OCI-LY7 (cell line): Measurements from ENCODE around the gene CIDEB. TPM values are rescaled to one million over a fixed set of nuclear protein-coding genes. Genes with fewer than 3 reads are reported as not detected.

ENCODE experiments used
- BruUV-seq: library from RNA; stranded (reverse); fragments of 400-500 nt; replicated peaks from 2 replicates; lab custom pipeline; 2021; lab: Mats Ljungman, UMichigan
- CTCF ChIA-PET: fragments of 300-600 bp; sonication (Branson Sonifier 250); formaldehyde crosslinking; loops from one replicate; lab custom pipeline; 2022; ENCODE audit warnings: antibody characterized with exemption; ENCODE audit not compliant: unreplicated experiment; lab: Charles Lee
- POLR2A ChIA-PET: fragments of 300-600 bp; sonication (Branson Sonifier 250); formaldehyde crosslinking; loops from one replicate; lab custom pipeline; 2022; ENCODE audit warnings: antibody characterized with exemption; lab: Charles Lee
- DNase-seq: peaks from one replicate; pipeline ENCODE4 v3.0.0-alpha.2; 2015; ENCODE audit warnings: low spot score
- H2AFZ ChIP-seq: fragments of 200-600 bp; sonication (generic), shearing (Covaris generic); 2 replicates; pipeline ENCODE4 v1.6.1; 2014; ENCODE audit warnings: mild to moderate bottlenecking, antibody characterized with exemption, low read length, moderate library complexity
- H3K27ac ChIP-seq: fragments of 200-600 bp; sonication (generic); 2 replicates; pipeline ENCODE4 v1.5.1; 2014; ENCODE audit warnings: mixed run types, low read depth, mild to moderate bottlenecking, moderate library complexity, low read length, inconsistent platforms; ENCODE audit not compliant: poor library complexity, severe bottlenecking
- H3K36me3 ChIP-seq: fragments of 200-600 bp; sonication (generic); 2 replicates; pipeline ENCODE4 v1.6.1; 2014; ENCODE audit warnings: mild to moderate bottlenecking, antibody characterized with exemption, low read length, moderate library complexity, mixed read lengths; ENCODE audit not compliant: insufficient read depth
- H3K4me1 ChIP-seq: fragments of 200-600 bp; sonication (generic); 2 replicates; pipeline ENCODE4 v1.5.1; 2014; ENCODE audit warnings: mild to moderate bottlenecking, low read length; ENCODE audit not compliant: insufficient read depth, poor library complexity, severe bottlenecking
- H3K4me2 ChIP-seq: fragments of 200-600 bp; sonication (generic); 2 replicates; pipeline ENCODE4 v1.6.1; 2014; ENCODE audit warnings: mild to moderate bottlenecking, low read length
- H3K4me3 ChIP-seq: fragments of 200-600 bp; sonication (generic); 2 replicates; pipeline ENCODE4 v1.5.1; 2014; ENCODE audit warnings: mild to moderate bottlenecking, low read depth, low read length; ENCODE audit not compliant: poor library complexity, severe bottlenecking
- H3K79me2 ChIP-seq: fragments of 200-600 bp; sonication (generic); 2 replicates; pipeline ENCODE4 v1.6.1; 2016; ENCODE audit warnings: low read depth, mild to moderate bottlenecking, low read length, moderate library complexity, mixed read lengths; ENCODE audit not compliant: insufficient read depth
- H3K9me2 ChIP-seq: fragments of 200-600 bp; sonication (generic); 2 replicates; pipeline ENCODE4 v1.6.1; 2016; ENCODE audit warnings: mild to moderate bottlenecking, low read length, mixed read lengths; ENCODE audit not compliant: insufficient read depth
- H3K9me3 ChIP-seq: fragments of 200-600 bp; sonication (generic); 2 replicates; pipeline ENCODE4 v1.6.1; 2014; ENCODE audit warnings: mild to moderate bottlenecking, mixed run types, low read length, mixed read lengths
- H4K20me1 ChIP-seq: fragments of 200-600 bp; sonication (generic); 2 replicates; pipeline ENCODE4 v1.6.1; 2014; ENCODE audit warnings: mild to moderate bottlenecking, antibody characterized with exemption, low read length, moderate library complexity, mixed read lengths; ENCODE audit not compliant: insufficient read depth
- EZH2phosphoT487 ChIP-seq: fragments of 200-600 bp; sonication (generic); IDR thresholded peaks from 2 replicates; pipeline ENCODE4 v1.6.1; 2018; ENCODE audit warnings: low read depth, borderline replicate concordance, mild to moderate bottlenecking, mixed run types, antibody characterized with exemption, low read length, moderate library complexity, mixed read lengths
- intact Hi-C: fragments of 100-400 bp; cut with micrococcal nuclease; formaldehyde crosslinking; loops from one replicate; pipeline ENCODE4 v1.10.0; 2022; ENCODE audit not compliant: unreplicated experiment
- total RNA-seq, 2 experiments: library from RNA; depleted of rRNA in 1 of 2; stranded (reverse); fragments of >200 nt in 1 of 2; shearing (Covaris generic) in 1 of 2; gene quantifications; 2 replicates each; pipeline ENCODE4 v1.2.3, GENCODE V29; 2014 to 2022
- TF ChIP-seq, protein P1 (sequence below): fragments of 200-600 bp; sonication (generic); conservative IDR thresholded peaks from 2 replicates; pipeline ENCODE4 v1.5.1; 2014; ENCODE audit warnings: mild to moderate bottlenecking, antibody characterized with exemption, low read length, moderate library complexity, mixed read lengths

Gene CIDEB
- total RNA-seq, 2 experiments from 2014 or later = 1.6 TPM; not detected in 1

DNA sequence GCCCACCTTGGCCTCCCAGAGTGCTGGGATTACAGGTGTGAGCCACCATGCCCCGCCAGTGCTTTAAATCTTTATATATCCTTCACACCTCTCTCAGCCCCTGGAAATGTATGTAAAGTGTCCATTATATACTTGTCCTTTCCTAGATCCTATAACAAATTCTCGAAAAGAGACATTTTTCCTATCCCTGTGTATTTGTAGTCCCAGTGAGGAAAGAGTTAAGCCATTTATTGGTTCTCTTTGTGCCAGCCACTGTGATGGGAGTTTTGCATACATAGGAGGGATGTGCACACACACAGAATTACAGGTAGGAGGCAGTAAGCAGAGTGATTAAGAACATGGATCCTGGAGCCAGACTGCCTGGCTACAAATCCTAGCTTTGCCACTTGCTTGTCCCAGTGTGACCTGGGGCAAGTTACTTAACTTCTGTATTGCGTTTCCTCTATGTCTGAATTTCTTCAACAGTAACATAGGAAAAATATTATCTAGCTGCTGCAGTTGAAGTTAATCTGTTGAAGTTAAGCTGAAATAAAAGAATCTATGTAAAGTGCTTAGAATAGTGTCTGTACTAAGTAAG lies 34.3 kb downstream of the CIDEB start:
- H4K20me1 ChIP-seq = no peaks in the 10 kb centered on the region
- peak overlapping the region; percentile 51 for H3K4me2 ChIP-seq
- CTCF ChIA-PET = interaction anchor here (0.6 kb wide), 1 partner anchor 795 kb away, joined by 5 read pairs; no protein-coding TSS in a partner anchor
- no peaks in the 10 kb centered on the region for H3K9me3 ChIP-seq
- intact Hi-C loops = no loop called here
- H3K27ac ChIP-seq = peak overlapping the region; percentile 40
- no TSS peak for BruUV-seq
- H3K4me3 ChIP-seq = peak overlapping the region; percentile 14
- H2AFZ ChIP-seq = peak overlapping the region; percentile 59; the same call in 1 of the 2 replicates
- POLR2A ChIA-PET = interaction anchor here (0.7 to 1.6 kb wide), 8 partner anchors 12 to 100 kb away, joined by 3 to 7 read pairs (median 3); partner anchors contain the start of genes NFATC4 and TINF2
- peaks cover 43% of the 10 kb centered on the region for H3K4me1 ChIP-seq
- no peaks in the 10 kb centered on the region for H3K36me3 ChIP-seq
- TF ChIP-seq, protein P1, sequence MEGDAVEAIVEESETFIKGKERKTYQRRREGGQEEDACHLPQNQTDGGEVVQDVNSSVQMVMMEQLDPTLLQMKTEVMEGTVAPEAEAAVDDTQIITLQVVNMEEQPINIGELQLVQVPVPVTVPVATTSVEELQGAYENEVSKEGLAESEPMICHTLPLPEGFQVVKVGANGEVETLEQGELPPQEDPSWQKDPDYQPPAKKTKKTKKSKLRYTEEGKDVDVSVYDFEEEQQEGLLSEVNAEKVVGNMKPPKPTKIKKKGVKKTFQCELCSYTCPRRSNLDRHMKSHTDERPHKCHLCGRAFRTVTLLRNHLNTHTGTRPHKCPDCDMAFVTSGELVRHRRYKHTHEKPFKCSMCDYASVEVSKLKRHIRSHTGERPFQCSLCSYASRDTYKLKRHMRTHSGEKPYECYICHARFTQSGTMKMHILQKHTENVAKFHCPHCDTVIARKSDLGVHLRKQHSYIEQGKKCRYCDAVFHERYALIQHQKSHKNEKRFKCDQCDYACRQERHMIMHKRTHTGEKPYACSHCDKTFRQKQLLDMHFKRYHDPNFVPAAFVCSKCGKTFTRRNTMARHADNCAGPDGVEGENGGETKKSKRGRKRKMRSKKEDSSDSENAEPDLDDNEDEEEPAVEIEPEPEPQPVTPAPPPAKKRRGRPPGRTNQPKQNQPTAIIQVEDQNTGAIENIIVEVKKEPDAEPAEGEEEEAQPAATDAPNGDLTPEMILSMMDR = peak; percentile 69
- TF ChIP-seq EZH2phosphoT487 = no peak
- no peaks in the 10 kb centered on the region for H3K9me2 ChIP-seq
- DNase-seq = peak; percentile 34
- no peaks in the 10 kb centered on the region for H3K79me2 ChIP-seq

DNA sequence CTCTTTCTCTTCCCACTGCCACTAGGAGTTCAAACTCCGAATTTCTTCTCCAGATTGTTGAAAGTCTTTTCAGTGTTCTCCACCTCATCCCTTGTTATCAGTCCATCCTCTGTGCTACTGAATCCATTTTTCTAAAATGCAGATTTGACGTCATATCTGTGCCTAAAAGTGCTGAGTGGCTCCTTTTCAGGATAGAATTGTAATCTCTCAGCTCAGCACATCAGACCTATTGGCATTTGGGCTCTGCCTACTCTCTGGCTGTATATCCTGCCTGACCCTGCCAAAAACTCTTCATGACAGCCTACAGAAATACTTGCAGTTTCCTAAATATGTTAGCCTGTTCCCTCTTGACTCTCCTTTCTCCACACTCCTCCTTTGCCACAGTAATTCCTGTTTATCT lies 35.3 kb downstream of the CIDEB start:
- Histone ChIP-seq H3K4me2 (peak overlapping the region; percentile 82), H3K4me3 (peak overlapping the region; percentile 84)
- BruUV-seq = no TSS peak

More for the DNA sequence above, 35.3 kb downstream of the CIDEB start:
- ChIA-PET CTCF (interaction anchor here (0.6 to 1.9 kb wide), 2 partner anchors 30 to 36 kb away, joined by 3 to 8 read pairs; partner anchors contain the start of gene CIDEB), POLR2A (interaction anchor here (0.6 to 2.4 kb wide), 3 partner anchors 30 to 170 kb away, joined by 4 to 17 read pairs (median 4); partner anchors contain the start of genes SDR39U1 and TINF2)
- Histone ChIP-seq H3K9me3 (no peaks in the 10 kb centered on the region), H4K20me1 (no peaks in the 10 kb centered on the region), H2AFZ (peak overlapping the region; percentile 68), H3K9me2 (no peaks in the 10 kb centered on the region), H3K27ac (peak overlapping the region; percentile 84), H3K36me3 (no peaks in the 10 kb centered on the region), H3K79me2 (no peaks in the 10 kb centered on the region), H3K4me1 (peaks cover 43% of the 10 kb centered on the region)
- no peak for TF ChIP-seq EZH2phosphoT487
- TF ChIP-seq, protein P1 = no peak
- intact Hi-C loops = no loop called here
- no peak for DNase-seq
